ENCODE data around the gene TCP11L2. TPM values are rescaled to one million over a fixed set of nuclear protein-coding genes. Genes with fewer than 3 reads are reported as not detected.
"Not testable (repeated sequence)": the region's sequence is repeated elsewhere in the genome, so short reads cannot be mapped to it uniquely, and the experiment has no call there.

The TCP11L2 gene
- total RNA-seq, 4 donors from 2014 or later, result 22.3 to 59.7 (median 45.2) TPM

DNA sequence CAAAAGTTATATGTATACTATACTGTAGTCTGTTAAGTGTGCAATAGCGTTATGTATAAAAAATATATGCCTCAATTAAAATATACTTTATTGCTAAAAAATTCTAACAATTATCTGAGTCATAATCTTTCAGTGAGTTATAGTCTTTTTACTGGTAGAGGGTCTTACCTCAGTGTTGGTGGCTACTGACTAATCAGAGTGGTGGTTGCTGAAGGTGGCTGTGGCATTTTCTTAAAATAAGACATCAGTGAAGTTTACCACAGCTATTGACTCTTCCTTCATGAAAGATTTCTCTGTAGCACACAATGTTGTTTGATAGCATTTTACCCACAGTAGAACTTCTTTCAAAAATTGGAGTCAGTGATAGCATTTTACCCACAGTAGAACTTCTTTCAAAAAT, 78.4 kb downstream of the TCP11L2 start:
- Histone ChIP-seq H3K27me3 (no peaks in the 10 kb centered on the region), H3K36me3 (no peaks in the 10 kb centered on the region), H3K4me1 (no peaks in the 10 kb centered on the region), H3K9me3 (no peaks in the 10 kb centered on the region), H3K27ac (no peak overlapping the region), H3K4me3 (no peak overlapping the region)
- no peak for DNase-seq
- intact Hi-C loops (cut with DNase I; ENCODE audit: low total_unique reads), result loop anchor here (10.0 kb wide), 1 partner anchor 544 kb away; no protein-coding TSS in a partner anchor
- TF ChIP-seq POLR2A (IDR thresholded peaks at IDR 0.05), result no peak
- TF ChIP-seq, protein P1, sequence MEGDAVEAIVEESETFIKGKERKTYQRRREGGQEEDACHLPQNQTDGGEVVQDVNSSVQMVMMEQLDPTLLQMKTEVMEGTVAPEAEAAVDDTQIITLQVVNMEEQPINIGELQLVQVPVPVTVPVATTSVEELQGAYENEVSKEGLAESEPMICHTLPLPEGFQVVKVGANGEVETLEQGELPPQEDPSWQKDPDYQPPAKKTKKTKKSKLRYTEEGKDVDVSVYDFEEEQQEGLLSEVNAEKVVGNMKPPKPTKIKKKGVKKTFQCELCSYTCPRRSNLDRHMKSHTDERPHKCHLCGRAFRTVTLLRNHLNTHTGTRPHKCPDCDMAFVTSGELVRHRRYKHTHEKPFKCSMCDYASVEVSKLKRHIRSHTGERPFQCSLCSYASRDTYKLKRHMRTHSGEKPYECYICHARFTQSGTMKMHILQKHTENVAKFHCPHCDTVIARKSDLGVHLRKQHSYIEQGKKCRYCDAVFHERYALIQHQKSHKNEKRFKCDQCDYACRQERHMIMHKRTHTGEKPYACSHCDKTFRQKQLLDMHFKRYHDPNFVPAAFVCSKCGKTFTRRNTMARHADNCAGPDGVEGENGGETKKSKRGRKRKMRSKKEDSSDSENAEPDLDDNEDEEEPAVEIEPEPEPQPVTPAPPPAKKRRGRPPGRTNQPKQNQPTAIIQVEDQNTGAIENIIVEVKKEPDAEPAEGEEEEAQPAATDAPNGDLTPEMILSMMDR (IDR thresholded peaks at IDR 0.05), result no peak

- H3K27ac ChIP-seq, H3K36me3 ChIP-seq: not testable (repeated sequence)
Measured at GRCh38 chr12:106381866-106382265, 79.3 kb downstream of the TCP11L2 start.

DNA sequence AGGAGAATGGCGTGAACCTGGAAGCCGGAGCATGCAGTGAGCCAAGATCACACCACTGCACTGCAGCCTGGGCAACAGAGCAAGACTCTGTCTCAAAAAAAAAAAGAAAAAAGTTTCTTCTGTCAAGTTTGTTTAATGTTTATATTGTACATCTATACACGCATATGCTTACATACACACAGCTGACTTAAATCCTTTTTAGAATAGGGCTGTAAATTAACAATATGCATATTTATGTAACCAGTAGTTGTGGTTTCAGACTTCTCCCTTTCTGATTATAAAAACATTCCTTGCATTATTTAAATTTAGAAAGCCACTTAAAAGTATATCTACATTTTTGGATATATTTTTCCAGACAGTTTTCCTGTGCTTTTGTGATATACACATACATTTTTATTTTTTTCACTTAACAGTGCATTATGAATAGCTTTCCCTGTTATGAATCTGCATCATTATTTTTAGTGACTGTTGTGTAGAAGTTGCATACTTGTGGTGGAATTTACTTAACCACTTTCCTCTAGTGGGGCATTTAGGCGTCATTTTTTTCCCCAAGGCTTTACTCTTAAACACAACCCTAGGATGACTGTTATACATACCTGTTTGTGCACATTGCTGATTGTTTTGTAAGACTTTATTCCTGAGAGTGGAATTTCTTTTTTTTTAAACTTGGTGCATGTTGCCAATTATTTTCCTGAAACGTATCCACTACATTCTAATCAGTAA, 84.4 kb downstream of the TCP11L2 start:
- Histone ChIP-seq H3K4me1 (no peaks in the 10 kb centered on the region), H3K27me3 (no peaks in the 10 kb centered on the region), H3K36me3 (no peaks in the 10 kb centered on the region), H3K9me3 (no peaks in the 10 kb centered on the region), H3K4me3 (no peak overlapping the region), H3K27ac (no peak overlapping the region)
- intact Hi-C loops (cut with DNase I; ENCODE audit: low total_unique reads), result loop anchor here (10.0 kb wide), 1 partner anchor 538 kb away; no protein-coding TSS in a partner anchor
- TF ChIP-seq POLR2A (IDR thresholded peaks at IDR 0.05), result no peak
- TF ChIP-seq, protein P1 (IDR thresholded peaks at IDR 0.05), result no peak
- no peak for DNase-seq

More at GRCh38 chr12:106381866-106382265, 79.3 kb downstream of the TCP11L2 start:
- DNase-seq, H3K27me3 ChIP-seq, H3K4me3 ChIP-seq, H3K9me3 ChIP-seq, H3K4me1 ChIP-seq: not testable (repeated sequence)
- intact Hi-C loops (cut with DNase I; ENCODE audit: low total_unique reads), result loop anchor here (10.0 kb wide), 1 partner anchor 543 kb away; no protein-coding TSS in a partner anchor

DNA sequence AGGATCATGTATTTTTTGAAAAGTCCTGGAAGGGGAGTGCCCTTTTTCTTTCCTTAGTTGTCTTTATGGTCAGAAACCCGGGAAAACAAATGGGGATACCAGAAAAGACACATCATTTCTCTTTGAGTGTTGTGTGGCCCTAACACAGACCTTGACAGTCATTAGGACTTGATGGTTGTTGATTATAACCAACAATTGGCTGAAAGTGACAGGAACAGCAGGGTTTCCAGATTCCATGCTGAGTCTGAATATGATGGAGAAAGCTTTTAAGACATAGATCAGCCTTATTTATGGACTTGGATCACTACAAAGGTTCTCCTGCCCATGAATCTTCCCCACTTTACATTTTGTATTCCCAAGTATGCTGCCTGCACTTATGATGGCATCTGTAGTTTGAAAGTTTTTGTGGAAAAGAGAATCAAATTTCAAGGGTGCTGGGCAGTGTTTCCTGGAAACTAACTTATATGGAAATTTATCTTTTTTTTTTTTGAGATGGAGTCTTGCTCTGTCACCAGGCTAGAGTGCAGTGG, 85.4 kb downstream of the TCP11L2 start:
- intact Hi-C loops (cut with DNase I; ENCODE audit: low total_unique reads), result loop anchor here (10.0 kb wide), 1 partner anchor 537 kb away; no protein-coding TSS in a partner anchor
- Histone ChIP-seq H3K27ac (no peak overlapping the region), H3K27me3 (no peaks in the 10 kb centered on the region), H3K9me3 (no peaks in the 10 kb centered on the region), H3K4me3 (no peak overlapping the region), H3K36me3 (no peaks in the 10 kb centered on the region), H3K4me1 (no peaks in the 10 kb centered on the region)
- DNase-seq, result no peak
- TF ChIP-seq, protein P1 (IDR thresholded peaks at IDR 0.05), result no peak
- no peak for TF ChIP-seq POLR2A (IDR thresholded peaks at IDR 0.05)

GRCh38 chr12:106389151-106389550, 86.6 kb downstream of the TCP11L2 start:
- Histone ChIP-seq H3K36me3 (no peaks in the 10 kb centered on the region), H3K27ac (no peak overlapping the region), H3K4me3 (no peak overlapping the region), H3K4me1 (no peaks in the 10 kb centered on the region), H3K9me3 (no peaks in the 10 kb centered on the region), H3K27me3 (no peaks in the 10 kb centered on the region)
- intact Hi-C loops (cut with DNase I; ENCODE audit: low total_unique reads), result loop anchor here (10.0 kb wide), 1 partner anchor 536 kb away; no protein-coding TSS in a partner anchor
- no peak for DNase-seq
- no peak for TF ChIP-seq POLR2A (IDR thresholded peaks at IDR 0.05)
- TF ChIP-seq, protein P1 (IDR thresholded peaks at IDR 0.05), result no peak

Measured in uterus (tissue), 4 donors.